ENCODE data around the gene DMRT1.

DNA sequence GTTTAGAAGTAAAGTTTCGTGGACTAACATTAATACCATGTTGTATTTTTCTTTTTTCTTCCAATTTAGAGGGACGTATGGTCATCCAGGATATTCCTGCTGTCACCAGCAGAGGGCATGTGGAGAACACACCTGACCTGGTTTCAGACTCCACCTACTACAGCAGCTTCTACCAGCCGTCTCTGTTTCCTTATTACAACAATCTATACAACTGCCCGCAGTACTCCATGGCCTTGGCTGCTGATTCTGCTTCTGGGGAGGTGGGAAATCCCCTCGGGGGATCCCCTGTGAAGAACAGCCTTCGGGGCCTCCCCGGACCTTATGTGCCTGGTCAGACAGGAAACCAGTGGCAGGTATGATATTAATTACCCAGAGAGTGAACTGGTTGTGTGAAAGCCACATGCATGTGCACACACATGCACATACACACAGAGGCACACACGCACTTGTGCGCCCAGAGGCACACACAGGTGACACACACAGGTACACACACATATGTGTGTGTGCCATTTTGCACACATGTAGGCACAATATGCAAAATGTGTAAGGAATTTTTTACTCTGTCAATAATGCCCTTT, 52.4 kb downstream of the DMRT1 start:
- TF ChIP-seq, protein P1, sequence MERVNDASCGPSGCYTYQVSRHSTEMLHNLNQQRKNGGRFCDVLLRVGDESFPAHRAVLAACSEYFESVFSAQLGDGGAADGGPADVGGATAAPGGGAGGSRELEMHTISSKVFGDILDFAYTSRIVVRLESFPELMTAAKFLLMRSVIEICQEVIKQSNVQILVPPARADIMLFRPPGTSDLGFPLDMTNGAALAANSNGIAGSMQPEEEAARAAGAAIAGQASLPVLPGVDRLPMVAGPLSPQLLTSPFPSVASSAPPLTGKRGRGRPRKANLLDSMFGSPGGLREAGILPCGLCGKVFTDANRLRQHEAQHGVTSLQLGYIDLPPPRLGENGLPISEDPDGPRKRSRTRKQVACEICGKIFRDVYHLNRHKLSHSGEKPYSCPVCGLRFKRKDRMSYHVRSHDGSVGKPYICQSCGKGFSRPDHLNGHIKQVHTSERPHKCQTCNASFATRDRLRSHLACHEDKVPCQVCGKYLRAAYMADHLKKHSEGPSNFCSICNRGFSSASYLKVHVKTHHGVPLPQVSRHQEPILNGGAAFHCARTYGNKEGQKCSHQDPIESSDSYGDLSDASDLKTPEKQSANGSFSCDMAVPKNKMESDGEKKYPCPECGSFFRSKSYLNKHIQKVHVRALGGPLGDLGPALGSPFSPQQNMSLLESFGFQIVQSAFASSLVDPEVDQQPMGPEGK (CRISPR knock-in tag; IDR thresholded peaks at IDR 0.05; ENCODE audit: borderline replicate concordance): no peak
- TF ChIP-seq TOX (CRISPR knock-in tag; IDR thresholded peaks at IDR 0.05; ENCODE audit: borderline replicate concordance): no peak
- TF ChIP-seq, protein P2, sequence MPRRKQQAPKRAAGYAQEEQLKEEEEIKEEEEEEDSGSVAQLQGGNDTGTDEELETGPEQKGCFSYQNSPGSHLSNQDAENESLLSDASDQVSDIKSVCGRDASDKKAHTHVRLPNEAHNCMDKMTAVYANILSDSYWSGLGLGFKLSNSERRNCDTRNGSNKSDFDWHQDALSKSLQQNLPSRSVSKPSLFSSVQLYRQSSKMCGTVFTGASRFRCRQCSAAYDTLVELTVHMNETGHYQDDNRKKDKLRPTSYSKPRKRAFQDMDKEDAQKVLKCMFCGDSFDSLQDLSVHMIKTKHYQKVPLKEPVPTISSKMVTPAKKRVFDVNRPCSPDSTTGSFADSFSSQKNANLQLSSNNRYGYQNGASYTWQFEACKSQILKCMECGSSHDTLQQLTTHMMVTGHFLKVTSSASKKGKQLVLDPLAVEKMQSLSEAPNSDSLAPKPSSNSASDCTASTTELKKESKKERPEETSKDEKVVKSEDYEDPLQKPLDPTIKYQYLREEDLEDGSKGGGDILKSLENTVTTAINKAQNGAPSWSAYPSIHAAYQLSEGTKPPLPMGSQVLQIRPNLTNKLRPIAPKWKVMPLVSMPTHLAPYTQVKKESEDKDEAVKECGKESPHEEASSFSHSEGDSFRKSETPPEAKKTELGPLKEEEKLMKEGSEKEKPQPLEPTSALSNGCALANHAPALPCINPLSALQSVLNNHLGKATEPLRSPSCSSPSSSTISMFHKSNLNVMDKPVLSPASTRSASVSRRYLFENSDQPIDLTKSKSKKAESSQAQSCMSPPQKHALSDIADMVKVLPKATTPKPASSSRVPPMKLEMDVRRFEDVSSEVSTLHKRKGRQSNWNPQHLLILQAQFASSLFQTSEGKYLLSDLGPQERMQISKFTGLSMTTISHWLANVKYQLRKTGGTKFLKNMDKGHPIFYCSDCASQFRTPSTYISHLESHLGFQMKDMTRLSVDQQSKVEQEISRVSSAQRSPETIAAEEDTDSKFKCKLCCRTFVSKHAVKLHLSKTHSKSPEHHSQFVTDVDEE (CRISPR knock-in tag; IDR thresholded peaks at IDR 0.05): no peak
- no peak for TF ChIP-seq ISL1 (CRISPR knock-in tag; IDR thresholded peaks at IDR 0.05)
- TF ChIP-seq ESRRG (CRISPR knock-in tag; IDR thresholded peaks at IDR 0.05): no peak
